ENCODE results near the gene GRK5.

DNA sequence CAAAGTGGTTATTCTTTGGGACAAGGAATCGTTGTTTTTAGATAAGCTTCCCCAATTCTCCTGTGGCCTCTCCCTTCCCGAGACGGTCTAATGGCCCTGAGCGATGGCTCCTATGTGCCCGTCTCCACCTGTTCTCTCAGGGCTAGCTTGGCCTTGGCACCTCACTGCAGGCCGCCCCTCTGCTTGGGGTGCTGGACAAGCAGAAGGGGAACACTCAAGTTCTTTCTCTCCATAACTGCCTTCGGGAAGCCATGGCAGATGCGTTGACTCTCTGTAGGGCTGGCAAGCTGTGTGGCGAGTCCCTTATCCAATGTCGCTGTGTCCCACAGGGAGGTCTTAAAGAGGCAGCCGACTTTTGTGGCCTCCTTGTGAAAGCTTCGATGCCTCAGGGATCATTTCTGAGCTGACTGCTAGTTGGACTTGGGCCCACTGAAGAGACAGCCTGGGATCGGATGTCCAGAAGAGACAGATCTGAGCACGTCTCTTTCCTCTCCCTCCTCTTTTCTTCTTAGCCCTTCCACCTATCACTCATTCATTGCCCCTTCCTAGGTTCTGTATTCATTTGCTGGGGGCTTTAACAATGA lies 70.8 kb downstream of the GRK5 start:
- no peak for TF ChIP-seq POLR2AphosphoS5 (IDR thresholded peaks at IDR 0.05; ENCODE audit: borderline replicate concordance, low read depth, low read length)
- TF ChIP-seq EZH2 (IDR thresholded peaks at IDR 0.05), result no peak
